GM12878 (cell line): Measurements from ENCODE around the gene ETS1. TPM values are rescaled to one million over a fixed set of nuclear protein-coding genes. Genes with fewer than 3 reads are reported as not detected.

Experiments used
- ATAC-seq: fragments of 200-7000 bp; cut with Tn5 transposase; 3 replicates; pipeline ENCODE4 v1.9.1; 2020; ENCODE audit warnings: mild to moderate bottlenecking, moderate library complexity
- BruUV-seq: library from RNA; stranded (reverse); fragments of 400-500 nt; replicated peaks from 2 replicates; lab custom pipeline; 2021; lab: Mats Ljungman, UMichigan
- CTCF ChIA-PET: fragments of 300-600 bp; sonication (Branson Sonifier 250); formaldehyde crosslinking; extraction: SDS; loops from one replicate; lab custom pipeline; 2021; ENCODE audit warnings: inconsistent platforms; lab: Yijun Ruan, JAX
- POLR2A ChIA-PET: fragments of 350-600 bp; formaldehyde crosslinking; extraction: SDS; loops from one replicate; lab custom pipeline; 2021; ENCODE audit warnings: inconsistent platforms; lab: Charles Lee
- RAD21 ChIA-PET: fragments of 300-600 bp; sonication (Branson Sonifier 250); formaldehyde crosslinking; loops from one replicate; lab custom pipeline; 2023; ENCODE audit warnings: antibody characterized with exemption; ENCODE audit not compliant: unreplicated experiment; lab: Charles Lee
- SMC1A ChIA-PET: fragments of 300-600 bp; sonication (Branson Sonifier 250); formaldehyde crosslinking; loops from one replicate; lab custom pipeline; 2023; ENCODE audit not compliant: unreplicated experiment, uncharacterized antibody; lab: Charles Lee
- DNase-seq: peaks from one replicate; pipeline ENCODE4 v3.0.0-alpha.2; 2011; ENCODE audit warnings: low read depth, low spot score
- FAIRE-seq: peaks from 3 replicates; lab custom pipeline; 2011; peaks lifted over from hg19 to GRCh38; lab: Jason Lieb, UNC
- H2AFZ ChIP-seq: 2 replicates; pipeline ENCODE4 v1.6.0; 2011; ENCODE audit warnings: low read depth, low read length, control low read depth; ENCODE audit not compliant: control insufficient read depth
- H3K27ac ChIP-seq: 2 replicates; pipeline ENCODE4 v1.5.1; 2011; ENCODE audit warnings: control low read depth; ENCODE audit not compliant: control insufficient read depth, insufficient read depth
- H3K27me3 ChIP-seq, 2 experiments: replicated peaks in 1 of 2; 2 replicates each; pipeline versions ENCODE4 v1.6.0 to v1.6.1; 2011; ENCODE audit warnings: low read length in 1 of 2; ENCODE audit not compliant: control insufficient read depth in 2 of 2, insufficient read depth in 2 of 2
- H3K36me3 ChIP-seq, 2 experiments: 2 replicates each; pipeline ENCODE4 v1.5.1; 2011; ENCODE audit warnings: low read length in 1 of 2; ENCODE audit not compliant: control insufficient read depth in 2 of 2, insufficient read depth in 2 of 2
- H3K4me1 ChIP-seq: 2 replicates; pipeline ENCODE4 v1.6.1; 2011; ENCODE audit warnings: mild to moderate bottlenecking, low read length, moderate library complexity, mixed read lengths; ENCODE audit not compliant: control insufficient read depth, insufficient read depth
- H3K4me2 ChIP-seq: 2 replicates; pipeline ENCODE4 v1.6.0; 2011; ENCODE audit warnings: control low read depth; ENCODE audit not compliant: control insufficient read depth, insufficient read depth
- H3K4me3 ChIP-seq: fragments of 200-600 bp; sonication (generic); 2 replicates; pipeline ENCODE4 v1.5.1; 2016
- H3K79me2 ChIP-seq: 2 replicates; pipeline ENCODE4 v1.6.0; 2011; ENCODE audit warnings: low read length; ENCODE audit not compliant: control insufficient read depth, insufficient read depth
- H3K9ac ChIP-seq: 2 replicates; pipeline ENCODE4 v1.8.0; 2011; ENCODE audit warnings: low read length, control low read depth, mixed read lengths; ENCODE audit not compliant: control insufficient read depth, insufficient read depth
- H3K9me3 ChIP-seq: replicated peaks from 3 replicates; pipeline ENCODE4 v1.5.1; 2011; ENCODE audit warnings: mild to moderate bottlenecking, low read length; ENCODE audit not compliant: control insufficient read depth, insufficient read depth
- H4K20me1 ChIP-seq: 2 replicates; pipeline ENCODE4 v1.6.0; 2011; ENCODE audit not compliant: control insufficient read depth, insufficient read depth
- DPF2 ChIP-seq: fragments of 450-650 bp; IDR thresholded peaks from 2 replicates; pipeline ENCODE4 v1.6.1; 2017; ENCODE audit warnings: mild to moderate bottlenecking
- ETV6 ChIP-seq, 2 experiments: fragments of 450-650 bp in 1 of 2; IDR thresholded peaks in 1 of 2; conservative IDR thresholded peaks in 1 of 2; 2 replicates each; pipeline ENCODE4 v1.6.1; 2014; ENCODE audit warnings: antibody characterized with exemption in 1 of 2, borderline replicate concordance in 1 of 2, low read depth in 1 of 2, mild to moderate bottlenecking in 1 of 2, moderate library complexity in 1 of 2
- NBN ChIP-seq: fragments of 450-650 bp; IDR thresholded peaks from 2 replicates; pipeline ENCODE4 v1.6.1; 2016
- SMC3 ChIP-seq: IDR thresholded peaks from 2 replicates; pipeline ENCODE4 v1.6.1; 2011; ENCODE audit warnings: low read length, improper control_type of control experiment, borderline replicate concordance
- YY1 ChIP-seq: IDR thresholded peaks from 2 replicates; pipeline ENCODE4 v1.6.1; 2011; ENCODE audit warnings: low read depth, mild to moderate bottlenecking, low read length
- ZSCAN29 ChIP-seq: fragments of 450-650 bp; IDR thresholded peaks from 2 replicates; pipeline ENCODE4 v1.6.1; 2017; ENCODE audit warnings: mild to moderate bottlenecking, moderate library complexity
- WGBS: methylation state at CpG from one replicate; pipeline ENCODE4 v1.1.6; 2016; ENCODE audit warnings: low lambda C conversion rate; ENCODE audit not compliant: insufficient replicate concordance, insufficient coverage; ENCODE audit errors: missing lambda C conversion rate; 5-methylcytosine and 5-hydroxymethylcytosine counted together
- in situ Hi-C: fragments of 300-500 bp; cut with MboI; formaldehyde crosslinking; loops from 9 replicates; pipeline ENCODE4 v1.14.3; 2018; ENCODE audit warnings: mixed read lengths
- intact Hi-C: fragments of 100-400 bp; cut with micrococcal nuclease; formaldehyde crosslinking; loops from one replicate; pipeline ENCODE4 v1.14.2; 2022; ENCODE audit not compliant: unreplicated experiment
- polyA plus RNA-seq, 11 experiments: library from polyadenylated mRNA; depleted of rRNA in 4 of 11; unstranded in 6 of 11; stranded (reverse) in 5 of 11; fragments of >200 nt; fragmentation: Nextera tagmentation in 4 of 11; fragmentation: Illumina TruSeq in 1 of 11; extraction: Ambion mirVana in 4 of 11; extraction: Trizol in 1 of 11; gene quantifications; 1 replicate in 1 of 11; 2 replicates in 10 of 11; pipeline versions ENCODE4 v1.2.1 to v1.2.3, GENCODE V29; 2011 to 2016; ENCODE audit warnings: inconsistent platforms in 2 of 11, missing spikeins in 2 of 11, low read depth in 1 of 11
- total RNA-seq, 4 experiments: library from RNA; depleted of rRNA in 3 of 4; stranded (reverse); fragments of >200 nt in 3 of 4; fragmentation: Illumina TruSeq in 1 of 4; extraction: Trizol in 1 of 4; gene quantifications; 2 replicates each; pipeline versions ENCODE4 v1.2.1 to v1.2.3, GENCODE V29; 2013 to 2021

ETS1 gene
- total and polyA plus RNA-seq, 10 of the 15 experiments (the other 5 are each of a cell fraction or from before 2014, with no cell fraction given), result 12.5 to 112 (median 55.5) TPM

DNA sequence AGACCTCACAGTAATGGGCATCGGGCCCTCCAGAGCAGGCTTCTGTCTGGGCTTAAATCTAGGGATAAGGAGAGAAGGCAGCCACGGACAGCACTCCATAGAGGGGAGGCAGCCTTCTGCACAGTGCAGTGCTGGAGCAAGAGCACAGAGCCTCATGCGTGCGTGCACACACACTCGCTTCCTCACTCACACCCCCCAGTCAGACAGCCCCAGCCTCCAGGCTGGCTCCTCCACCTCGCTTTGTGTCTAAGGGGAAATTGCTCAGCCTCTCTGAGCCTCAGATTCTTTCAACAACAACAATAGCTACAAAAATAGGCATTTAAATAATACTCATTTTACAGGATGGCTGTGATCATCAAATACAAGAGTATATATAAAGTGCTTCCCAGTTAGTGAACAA lies 26.7 kb upstream of the ETS1 start:
- no peak for TF ChIP-seq ETV6 (conservative IDR thresholded peaks at IDR 0.05 in 1 of 2, IDR thresholded peaks at IDR 0.05 in 1 of 2; ENCODE audit: borderline replicate concordance in 1 of 2, low read depth in 1 of 2)
- no peak for TF ChIP-seq SMC3
- no peak for TF ChIP-seq ZSCAN29
- no peak for TF ChIP-seq DPF2
- no peak for TF ChIP-seq NBN
- no peak for TF ChIP-seq YY1

More for the DNA sequence above, 26.7 kb upstream of the ETS1 start:
- no peaks in the 10 kb centered on the region for H4K20me1 ChIP-seq
- H3K4me2 ChIP-seq, result no peak overlapping the region
- no peaks in the 10 kb centered on the region for H3K79me2 ChIP-seq
- H3K27me3 ChIP-seq, result no peaks in the 10 kb centered on the region
- FAIRE-seq (no peak), ATAC-seq (no peak), DNase-seq (no peak)
- H3K4me1 ChIP-seq, result peaks cover 34% of the 10 kb centered on the region
- in situ Hi-C loops, result no loop called here
- no peak overlapping the region for H3K27ac ChIP-seq
- CTCF ChIA-PET, result interaction anchor here (1.0 to 18.0 kb wide), 2 partner anchors 12 to 143 kb away, joined by 3 to 444 read pairs; no protein-coding TSS in a partner anchor
- WGBS, result 73% methylated on average over 6 of the region's 6 CpGs
- H3K36me3 ChIP-seq, result no peaks in the 10 kb centered on the region
- POLR2A ChIA-PET, result interaction anchor here (9.5 kb wide), 1 partner anchor 9 kb away, joined by 83 read pairs; no protein-coding TSS in a partner anchor
- no TSS peak for BruUV-seq
- intact Hi-C loops, result loop anchor here (5.0 kb wide), 2 partner anchors 92 to 322 kb away; no protein-coding TSS in a partner anchor
- no peak overlapping the region for H2AFZ ChIP-seq
- no peaks in the 10 kb centered on the region for H3K9me3 ChIP-seq
- H3K9ac ChIP-seq, result no peak overlapping the region
- SMC1A ChIA-PET, result interaction anchor here (0.6 to 23.9 kb wide), 4 partner anchors 10 to 105 kb away, joined by 3 to 596 read pairs (median 9); no protein-coding TSS in a partner anchor
- RAD21 ChIA-PET, result interaction anchor here (5.6 to 13.8 kb wide), 2 partner anchors 9 to 17 kb away, joined by 87 to 273 read pairs; no protein-coding TSS in a partner anchor
- H3K4me3 ChIP-seq, result no peak overlapping the region
